ENCODE results near the gene ACR.
"Not testable (repeated sequence)": the region's sequence is repeated elsewhere in the genome, so short reads cannot be mapped to it uniquely, and the experiment has no call there.

- TF ChIP-seq CTCF (conservative IDR thresholded peaks at IDR 0.05; ENCODE audit: low read depth, low read length); RFX5 (IDR thresholded peaks at IDR 0.05; ENCODE audit: low read depth, low read length); USF2 (IDR thresholded peaks at IDR 0.05; ENCODE audit: low read depth, low read length); POLR2A (IDR thresholded peaks at IDR 0.05; ENCODE audit: low read depth, low read length); RAD21 (IDR thresholded peaks at IDR 0.05; ENCODE audit: low read length); MXI1 (IDR thresholded peaks at IDR 0.05; ENCODE audit: borderline replicate concordance, low read depth, low read length); CHD1 (IDR thresholded peaks at IDR 0.05; ENCODE audit: low read depth, low read length): not testable (repeated sequence)
Observed at GRCh38 chr22:50785289-50785688, 47.3 kb downstream of the ACR start.

All from IMR-90 (cell line).